A673 (cell line): ENCODE data around the gene SCG5.

Experiments
- EZH2 ChIP-seq: fragments of 200-600 bp; sonication (generic); IDR thresholded peaks from 2 replicates; pipeline ENCODE4 v1.6.1; 2017; ENCODE audit warnings: borderline replicate concordance, low read depth, mild to moderate bottlenecking, mixed read lengths, antibody characterized with exemption, low read length; ENCODE audit not compliant: poor library complexity, severe bottlenecking
- TF ChIP-seq, protein P1 (sequence below): fragments of 300-800, 200-600 bp; sonication (generic); conservative IDR thresholded peaks from 2 replicates; pipeline ENCODE4 v1.5.1; 2017; ENCODE audit warnings: low read depth, mild to moderate bottlenecking, antibody characterized with exemption, low read length, moderate library complexity, mixed read lengths

DNA sequence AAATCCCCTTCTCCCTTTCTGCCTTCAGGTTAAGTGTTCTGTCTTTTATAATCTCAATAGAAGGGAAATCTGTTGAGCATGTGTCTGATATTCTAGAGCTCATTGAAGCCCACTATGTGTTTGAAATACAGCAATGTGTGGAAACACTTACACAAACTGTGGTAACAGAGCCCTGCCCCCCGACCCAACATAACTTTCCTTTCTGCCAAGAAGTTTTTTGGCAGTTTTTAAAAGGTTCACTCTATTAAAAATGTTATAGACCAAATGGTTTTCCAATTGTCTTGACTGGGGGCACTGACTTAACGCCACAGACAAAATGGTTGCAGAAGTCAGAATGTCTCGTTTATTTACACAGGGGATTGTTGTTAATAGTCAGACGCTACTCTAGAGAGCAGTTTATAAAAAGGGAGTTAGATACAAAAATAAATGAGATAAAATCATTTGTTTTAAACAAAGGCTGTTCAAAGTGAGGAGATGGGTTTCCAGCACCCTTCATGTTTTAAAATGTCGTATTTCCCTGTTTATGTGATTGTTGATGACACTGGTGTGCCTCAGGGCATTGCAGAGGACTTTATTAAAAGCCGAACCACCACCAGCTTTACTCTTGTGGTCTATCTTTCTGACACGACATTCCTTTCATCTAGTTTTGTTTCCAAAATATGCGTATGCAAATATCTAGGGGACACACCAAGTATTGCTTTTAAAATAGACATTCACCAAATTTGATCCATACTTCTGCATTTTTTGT, 49.6 kb downstream of the SCG5 start:
- TF ChIP-seq, protein P1, sequence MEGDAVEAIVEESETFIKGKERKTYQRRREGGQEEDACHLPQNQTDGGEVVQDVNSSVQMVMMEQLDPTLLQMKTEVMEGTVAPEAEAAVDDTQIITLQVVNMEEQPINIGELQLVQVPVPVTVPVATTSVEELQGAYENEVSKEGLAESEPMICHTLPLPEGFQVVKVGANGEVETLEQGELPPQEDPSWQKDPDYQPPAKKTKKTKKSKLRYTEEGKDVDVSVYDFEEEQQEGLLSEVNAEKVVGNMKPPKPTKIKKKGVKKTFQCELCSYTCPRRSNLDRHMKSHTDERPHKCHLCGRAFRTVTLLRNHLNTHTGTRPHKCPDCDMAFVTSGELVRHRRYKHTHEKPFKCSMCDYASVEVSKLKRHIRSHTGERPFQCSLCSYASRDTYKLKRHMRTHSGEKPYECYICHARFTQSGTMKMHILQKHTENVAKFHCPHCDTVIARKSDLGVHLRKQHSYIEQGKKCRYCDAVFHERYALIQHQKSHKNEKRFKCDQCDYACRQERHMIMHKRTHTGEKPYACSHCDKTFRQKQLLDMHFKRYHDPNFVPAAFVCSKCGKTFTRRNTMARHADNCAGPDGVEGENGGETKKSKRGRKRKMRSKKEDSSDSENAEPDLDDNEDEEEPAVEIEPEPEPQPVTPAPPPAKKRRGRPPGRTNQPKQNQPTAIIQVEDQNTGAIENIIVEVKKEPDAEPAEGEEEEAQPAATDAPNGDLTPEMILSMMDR, result no peak
- TF ChIP-seq EZH2, result no peak
